HEK293 (cell line): Measurements from ENCODE around the gene THEM4.

Experiments
- CTCF ChIA-PET: fragments of 350-600 bp; formaldehyde crosslinking; extraction: SDS; loops from one replicate; lab custom pipeline; 2021; ENCODE audit warnings: antibody characterized with exemption; lab: Yijun Ruan, JAX
- POLR2A ChIA-PET: fragments of 300-600 bp; formaldehyde crosslinking; extraction: SDS; loops from one replicate; lab custom pipeline; 2020; ENCODE audit warnings: antibody characterized with exemption, inconsistent platforms; lab: Yijun Ruan, JAX
- H3K27ac ChIP-seq: fragments of 200-500 bp; sonication (Bioruptor generic); 2 replicates; pipeline ENCODE4 v1.5.1; 2014; ENCODE audit warnings: low read depth, low read length, control low read depth, inconsistent platforms; ENCODE audit errors: extremely low read depth
- H3K36me3 ChIP-seq, 2 experiments: fragments of 200-500 bp in 1 of 2; sonication (Bioruptor generic) in 1 of 2; 1 replicate in 1 of 2; 2 replicates in 1 of 2; pipeline ENCODE4 v1.5.1; 2014 to 2017; ENCODE audit warnings: inconsistent platforms in 2 of 2, low read length in 2 of 2; ENCODE audit not compliant: control insufficient read depth in 2 of 2, insufficient read depth in 1 of 2
- H3K4me1 ChIP-seq: fragments of 200-500 bp; sonication (Bioruptor generic); 2 replicates; pipeline ENCODE4 v1.5.1; 2014; ENCODE audit warnings: mild to moderate bottlenecking, low read length, inconsistent platforms; ENCODE audit not compliant: control insufficient read depth, insufficient read depth
- H3K4me3 ChIP-seq: 2 replicates; pipeline ENCODE4 v1.5.1; 2011; ENCODE audit warnings: low read depth, mild to moderate bottlenecking, control low read depth, low read length, moderate library complexity
- H3K9me3 ChIP-seq: fragments of 200-500 bp; sonication (Bioruptor generic); 2 replicates; pipeline ENCODE4 v1.5.1; 2014; ENCODE audit warnings: low read depth, low read length, inconsistent platforms; ENCODE audit not compliant: control insufficient read depth, insufficient read depth
- AEBP2 ChIP-seq: fragments of 450-650 bp; formaldehyde crosslinking; IDR thresholded peaks from 2 replicates; pipeline ENCODE4 v1.5.1; 2016; ENCODE audit warnings: missing biosample characterization, missing genetic modification characterization, borderline replicate concordance
- ATF2 ChIP-seq: fragments of 450-650 bp; formaldehyde crosslinking; IDR thresholded peaks from 2 replicates; pipeline ENCODE4 v1.5.1; 2016; ENCODE audit warnings: missing biosample characterization, missing genetic modification characterization, low read depth
- CTCF ChIP-seq: fragments of 450-650 bp; formaldehyde crosslinking; IDR thresholded peaks from 2 replicates; pipeline ENCODE4 v1.5.1; 2016; ENCODE audit warnings: missing biosample characterization, missing genetic modification characterization
- KLF8 ChIP-seq: fragments of 450-650 bp; formaldehyde crosslinking; IDR thresholded peaks from 2 replicates; pipeline ENCODE4 v1.5.1; 2016; ENCODE audit warnings: missing biosample characterization, missing genetic modification characterization
- SP3 ChIP-seq: fragments of 450-650 bp; formaldehyde crosslinking; IDR thresholded peaks from 2 replicates; pipeline ENCODE4 v1.5.1; 2016; ENCODE audit warnings: missing biosample characterization, missing genetic modification characterization
- ZBTB10 ChIP-seq: fragments of 450-650 bp; formaldehyde crosslinking; IDR thresholded peaks from 2 replicates; pipeline ENCODE4 v1.5.1; 2016; ENCODE audit warnings: missing biosample characterization, missing genetic modification characterization
- ZBTB17 ChIP-seq: fragments of 450-650 bp; formaldehyde crosslinking; IDR thresholded peaks from 2 replicates; pipeline ENCODE4 v1.5.1; 2016; ENCODE audit warnings: missing biosample characterization, missing genetic modification characterization
- ZBTB44 ChIP-seq: fragments of 450-650 bp; IDR thresholded peaks from 2 replicates; pipeline ENCODE4 v1.5.1; 2018; ENCODE audit warnings: missing biosample characterization, mild to moderate bottlenecking, missing genetic modification characterization
- ZBTB7A ChIP-seq: fragments of 450-650 bp; formaldehyde crosslinking; IDR thresholded peaks from 2 replicates; pipeline ENCODE4 v1.5.1; 2016; ENCODE audit warnings: low read depth, missing biosample characterization, missing genetic modification characterization
- ZEB2 ChIP-seq: fragments of 450-650 bp; formaldehyde crosslinking; IDR thresholded peaks from 2 replicates; pipeline ENCODE4 v1.5.1; 2016; ENCODE audit warnings: missing biosample characterization, missing genetic modification characterization
- ZFP37 ChIP-seq: fragments of 450-650 bp; formaldehyde crosslinking; IDR thresholded peaks from 2 replicates; pipeline ENCODE4 v1.5.1; 2016; ENCODE audit warnings: missing biosample characterization, missing genetic modification characterization
- ZNF112 ChIP-seq: fragments of 450-650 bp; formaldehyde crosslinking; IDR thresholded peaks from 2 replicates; pipeline ENCODE4 v1.5.0; 2017; ENCODE audit warnings: missing biosample characterization, missing genetic modification characterization
- ZNF114 ChIP-seq: fragments of 450-650 bp; formaldehyde crosslinking; IDR thresholded peaks from 2 replicates; pipeline ENCODE4 v1.5.0; 2017; ENCODE audit warnings: missing biosample characterization, missing genetic modification characterization
- ZNF140 ChIP-seq: fragments of 450-650 bp; formaldehyde crosslinking; IDR thresholded peaks from 2 replicates; pipeline ENCODE4 v1.5.1; 2016; ENCODE audit warnings: missing biosample characterization, missing genetic modification characterization
- ZNF423 ChIP-seq: fragments of 450-650 bp; formaldehyde crosslinking; IDR thresholded peaks from 2 replicates; pipeline ENCODE4 v1.5.1; 2016; ENCODE audit warnings: missing biosample characterization, missing genetic modification characterization
- ZNF571 ChIP-seq: fragments of 450-650 bp; formaldehyde crosslinking; IDR thresholded peaks from 2 replicates; pipeline ENCODE4 v1.5.0; 2017; ENCODE audit warnings: missing biosample characterization, missing genetic modification characterization
- ZNF621 ChIP-seq: fragments of 450-650 bp; formaldehyde crosslinking; IDR thresholded peaks from 2 replicates; pipeline ENCODE4 v1.5.1; 2017; ENCODE audit warnings: missing biosample characterization, missing genetic modification characterization

THEM4 gene

GRCh38 chr1:151862604-151863003, 46.7 kb downstream of the THEM4 start:
- no peak for TF ChIP-seq KLF8 (tag by site-specific recombination)
- TF ChIP-seq AEBP2 (tag by site-specific recombination): no peak
- TF ChIP-seq ZBTB7A: no peak
- no peak for TF ChIP-seq ZNF621 (tag by site-specific recombination)
- TF ChIP-seq CTCF (tag by site-specific recombination): no peak
- no peak for TF ChIP-seq ZNF140 (tag by site-specific recombination)
- TF ChIP-seq ZNF423 (tag by site-specific recombination): no peak
- no peak for TF ChIP-seq ZBTB44 (tag by site-specific recombination)
- TF ChIP-seq ZNF571: no peak
- TF ChIP-seq ZNF114: no peak
- no peak for TF ChIP-seq ATF2 (tag by site-specific recombination)
- no peak for TF ChIP-seq ZFP37 (tag by site-specific recombination)
- TF ChIP-seq ZBTB17 (tag by site-specific recombination): no peak
- TF ChIP-seq ZEB2 (tag by site-specific recombination): no peak
- no peak for TF ChIP-seq SP3 (tag by site-specific recombination)
- TF ChIP-seq ZBTB10 (tag by site-specific recombination): no peak
- no peak for TF ChIP-seq ZNF112 (tag by site-specific recombination)
- no peaks in the 10 kb centered on the region for H3K4me1 ChIP-seq
- CTCF ChIA-PET: no interaction called here
- no peak overlapping the region for H3K27ac ChIP-seq
- H3K9me3 ChIP-seq: no peaks in the 10 kb centered on the region
- H3K36me3 ChIP-seq: no peaks in the 10 kb centered on the region
- no peak overlapping the region for H3K4me3 ChIP-seq
- POLR2A ChIA-PET: no interaction called here
